ENCODE measurements around the gene VPS8.

Gene VPS8

DNA sequence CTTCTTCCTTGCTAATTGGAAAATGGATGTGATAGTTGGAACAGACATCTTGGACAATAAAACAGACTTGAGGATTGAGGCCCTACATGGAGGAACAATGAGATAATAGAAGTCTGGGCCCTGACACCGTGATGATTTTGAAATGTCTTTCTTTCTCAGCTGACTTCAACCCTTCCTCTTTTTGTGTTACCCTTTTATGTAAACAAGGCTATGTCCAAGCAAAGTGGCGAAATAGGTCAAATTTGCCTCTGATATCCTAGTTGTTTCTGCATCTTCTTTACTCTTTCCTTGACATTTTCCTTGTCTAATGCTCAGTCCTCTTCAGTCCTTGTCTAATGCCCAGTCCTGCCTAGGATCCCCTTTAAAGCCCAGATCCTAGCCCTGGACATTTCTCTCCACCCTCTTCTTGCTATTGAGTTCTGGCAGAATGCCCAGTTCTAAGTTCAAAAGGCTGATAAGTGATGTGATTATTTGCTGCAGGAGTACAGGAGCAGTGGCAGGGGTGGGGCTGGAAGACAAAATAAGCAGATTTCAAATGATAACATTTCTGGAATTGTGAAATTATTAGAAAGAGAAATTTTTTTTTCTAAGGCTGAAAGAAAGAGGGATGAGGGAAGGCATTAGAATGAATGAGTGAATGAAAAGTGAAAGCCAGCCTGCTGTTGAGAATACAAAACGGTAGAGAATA, 6.5 kb upstream of the VPS8 start:
- no peaks in the 10 kb centered on the region for H3K9me3 ChIP-seq (ENCODE audit: control insufficient read depth in 1 of 2, low read length in 2 of 2)
- no peak overlapping the region for H3K27ac ChIP-seq (ENCODE audit: low read length)
- H3K4me1 ChIP-seq (ENCODE audit: control insufficient read depth in 1 of 2, insufficient read depth in 2 of 2, low read length in 2 of 2): peaks cover 6 to 9% of the 10 kb centered on the region in 2 donors
- no peaks in the 10 kb centered on the region for H3K36me3 ChIP-seq (ENCODE audit: control insufficient read depth in 1 of 2, insufficient read depth in 2 of 2, low read length in 2 of 2)
- no peaks in the 10 kb centered on the region for H3K27me3 ChIP-seq (ENCODE audit: low read depth, low read length)
- H3K4me3 ChIP-seq (ENCODE audit: low read depth in 1 of 2, low read length in 2 of 2): no peak overlapping the region

DNA sequence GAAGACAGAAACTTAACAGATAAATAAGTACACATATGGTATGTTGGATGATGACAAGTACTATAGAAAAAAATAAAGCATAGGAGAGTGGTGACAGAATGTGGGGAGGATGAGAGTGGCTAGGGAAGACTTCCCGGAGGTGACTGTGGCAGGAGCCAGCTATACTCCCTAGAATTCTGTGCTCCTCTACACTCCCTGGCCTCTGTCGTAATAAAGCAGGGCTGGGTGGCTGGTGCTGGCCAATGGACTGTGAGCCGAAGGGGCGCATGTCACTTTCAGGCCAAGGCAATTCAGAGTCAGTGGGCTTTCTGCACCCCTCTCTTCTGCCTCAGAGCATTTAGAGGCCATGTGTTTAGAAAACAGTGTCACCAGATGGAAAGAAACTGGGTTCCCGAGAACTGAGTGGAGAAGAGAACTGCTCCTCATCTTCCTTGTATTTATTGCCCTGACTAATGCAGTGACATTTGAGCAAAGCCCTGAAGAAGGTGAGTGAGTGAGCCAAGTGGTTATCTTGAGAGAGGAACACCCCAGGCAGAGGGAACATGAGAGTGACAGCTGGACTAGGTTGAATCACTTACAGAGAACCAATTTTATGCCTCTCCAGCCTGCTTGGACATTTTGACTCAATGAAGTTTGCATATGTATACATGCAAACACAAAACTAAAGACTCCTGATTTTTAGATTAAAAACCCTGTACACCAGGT, 5.2 kb upstream of the VPS8 start:
- H3K36me3 ChIP-seq (ENCODE audit: control insufficient read depth in 1 of 2, insufficient read depth in 2 of 2, low read length in 2 of 2): no peaks in the 10 kb centered on the region
- no peaks in the 10 kb centered on the region for H3K27me3 ChIP-seq (ENCODE audit: low read depth, low read length)
- H3K9me3 ChIP-seq (ENCODE audit: control insufficient read depth in 1 of 2, low read length in 2 of 2): no peaks in the 10 kb centered on the region
- peaks cover 6 to 13% of the 10 kb centered on the region in 2 donors for H3K4me1 ChIP-seq (ENCODE audit: control insufficient read depth in 1 of 2, insufficient read depth in 2 of 2, low read length in 2 of 2)
- H3K27ac ChIP-seq (ENCODE audit: low read length): no peak overlapping the region
- no peak overlapping the region for H3K4me3 ChIP-seq (ENCODE audit: low read depth in 1 of 2, low read length in 2 of 2)

DNA sequence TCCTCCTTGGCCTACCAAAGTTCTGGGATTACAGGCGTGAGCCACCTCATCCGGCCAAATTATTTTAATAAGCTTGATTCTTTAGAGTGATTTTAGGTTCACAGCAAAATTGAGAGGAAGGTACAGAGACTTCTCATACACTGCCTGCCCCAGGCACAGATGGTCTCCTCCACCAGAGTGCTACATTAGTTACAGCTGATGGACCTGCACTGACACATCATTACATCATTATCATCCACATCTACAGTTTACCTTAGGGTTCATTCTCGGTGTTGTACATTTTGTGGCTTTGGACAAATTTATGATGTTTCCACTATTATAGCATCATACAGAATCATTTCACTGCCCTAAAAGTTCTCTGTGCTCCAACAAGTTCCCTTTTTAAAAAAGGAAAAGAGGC, 4.4 kb upstream of the VPS8 start:
- no peaks in the 10 kb centered on the region for H3K9me3 ChIP-seq (ENCODE audit: control insufficient read depth in 1 of 2, low read length in 2 of 2)
- no peaks in the 10 kb centered on the region for H3K27me3 ChIP-seq (ENCODE audit: low read depth, low read length)
- H3K4me3 ChIP-seq (ENCODE audit: low read depth in 1 of 2, low read length in 2 of 2): no peak overlapping the region
- no peaks in the 10 kb centered on the region for H3K36me3 ChIP-seq (ENCODE audit: control insufficient read depth in 1 of 2, insufficient read depth in 2 of 2, low read length in 2 of 2)
- H3K27ac ChIP-seq (ENCODE audit: low read length): no peak overlapping the region
- peaks cover 6 to 16% of the 10 kb centered on the region in 2 donors for H3K4me1 ChIP-seq (ENCODE audit: control insufficient read depth in 1 of 2, insufficient read depth in 2 of 2, low read length in 2 of 2)

- no peaks in the 10 kb centered on the region for H3K9me3 ChIP-seq (ENCODE audit: control insufficient read depth in 1 of 2, low read length in 2 of 2)
- H3K27ac ChIP-seq (ENCODE audit: low read length): no peak overlapping the region
- no peaks in the 10 kb centered on the region for H3K36me3 ChIP-seq (ENCODE audit: control insufficient read depth in 1 of 2, insufficient read depth in 2 of 2, low read length in 2 of 2)
- H3K27me3 ChIP-seq (ENCODE audit: low read depth, low read length): no peaks in the 10 kb centered on the region
- H3K4me3 ChIP-seq (ENCODE audit: low read depth in 1 of 2, low read length in 2 of 2): no peak overlapping the region
- H3K4me1 ChIP-seq (ENCODE audit: control insufficient read depth in 1 of 2, insufficient read depth in 2 of 2, low read length in 2 of 2): peaks cover 10 to 21% of the 10 kb centered on the region in 2 donors
Measured at GRCh38 chr3:184808021-184808420, 3.9 kb upstream of the VPS8 start.

- no peaks in the 10 kb centered on the region for H3K9me3 ChIP-seq (ENCODE audit: control insufficient read depth in 1 of 2, low read length in 2 of 2)
- H3K27ac ChIP-seq (ENCODE audit: low read length): no peak overlapping the region
- peaks cover 13 to 36% of the 10 kb centered on the region in 2 donors for H3K4me1 ChIP-seq (ENCODE audit: control insufficient read depth in 1 of 2, insufficient read depth in 2 of 2, low read length in 2 of 2)
- H3K27me3 ChIP-seq (ENCODE audit: low read depth, low read length): no peaks in the 10 kb centered on the region
- H3K4me3 ChIP-seq (ENCODE audit: low read depth in 1 of 2, low read length in 2 of 2): no peak overlapping the region
- no peaks in the 10 kb centered on the region for H3K36me3 ChIP-seq (ENCODE audit: control insufficient read depth in 1 of 2, insufficient read depth in 2 of 2, low read length in 2 of 2)
Measured at GRCh38 chr3:184810146-184810545, 1.8 kb upstream of the VPS8 start.

DNA sequence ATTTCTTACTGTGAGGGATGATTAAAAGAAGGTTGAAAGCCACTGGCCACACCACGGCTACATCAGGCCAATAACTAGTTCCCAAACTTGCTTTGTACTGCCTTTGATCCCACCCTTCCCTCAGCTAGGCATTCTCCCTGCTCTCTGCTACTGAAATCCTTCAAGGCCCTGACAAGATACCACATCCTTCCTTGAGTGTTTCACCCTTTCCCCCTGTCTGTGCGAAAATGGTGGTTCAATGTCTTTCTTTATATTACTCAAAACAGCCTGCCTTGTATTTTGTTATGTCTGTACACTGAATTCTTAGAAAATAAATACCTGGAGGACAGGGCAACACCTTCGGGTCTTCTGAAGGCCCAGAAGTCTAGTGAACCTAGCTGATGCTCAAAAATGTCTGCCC, 932 bp upstream of the VPS8 start:
- H3K27ac ChIP-seq (ENCODE audit: low read length): no peak overlapping the region

GRCh38 chr3:184811663-184811998, 335 bp upstream of the VPS8 start:
- peak overlapping the region; percentile 91 to 95 for H3K4me3 ChIP-seq (ENCODE audit: low read depth in 1 of 2, low read length in 2 of 2)
- H3K36me3 ChIP-seq (ENCODE audit: control insufficient read depth in 1 of 2, insufficient read depth in 2 of 2, low read length in 2 of 2): no peaks in the 10 kb centered on the region
- H3K27ac ChIP-seq (ENCODE audit: low read length): no peak overlapping the region
- peaks cover 7 to 27% of the 10 kb centered on the region in 2 donors for H3K4me1 ChIP-seq (ENCODE audit: control insufficient read depth in 1 of 2, insufficient read depth in 2 of 2, low read length in 2 of 2)
- no peaks in the 10 kb centered on the region for H3K27me3 ChIP-seq (ENCODE audit: low read depth, low read length)
- H3K9me3 ChIP-seq (ENCODE audit: control insufficient read depth in 1 of 2, low read length in 2 of 2): no peaks in the 10 kb centered on the region

More for the DNA sequence above, 932 bp upstream of the VPS8 start:
- Histone ChIP-seq H3K4me3 (ENCODE audit: low read depth in 1 of 2, low read length in 2 of 2) (no peak overlapping the region), H3K36me3 (ENCODE audit: control insufficient read depth in 1 of 2, insufficient read depth in 2 of 2, low read length in 2 of 2) (no peaks in the 10 kb centered on the region), H3K9me3 (ENCODE audit: control insufficient read depth in 1 of 2, low read length in 2 of 2) (no peaks in the 10 kb centered on the region), H3K4me1 (ENCODE audit: control insufficient read depth in 1 of 2, insufficient read depth in 2 of 2, low read length in 2 of 2) (peaks cover 9 to 29% of the 10 kb centered on the region in 2 donors), H3K27me3 (ENCODE audit: low read depth, low read length) (no peaks in the 10 kb centered on the region)

DNA sequence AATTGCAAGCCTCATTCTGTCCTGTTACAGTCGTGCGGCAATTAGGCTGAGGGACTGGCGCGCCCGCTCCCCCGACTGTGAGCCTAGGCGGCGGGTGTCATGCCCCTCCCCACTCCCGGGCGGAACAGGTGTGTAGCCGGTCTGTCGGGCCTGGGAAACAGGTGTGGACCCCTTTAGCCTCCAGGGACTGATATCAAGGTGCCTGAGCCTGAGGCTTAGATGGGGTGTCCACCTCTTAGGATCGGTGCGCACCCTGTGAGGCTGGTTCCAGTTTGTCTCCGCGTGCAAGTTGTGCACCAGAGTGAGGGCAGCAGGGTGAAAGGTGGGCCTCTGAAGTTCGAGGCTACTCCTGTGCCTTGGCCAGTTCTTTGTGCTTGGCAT, 686 bp downstream of the VPS8 start:
- H3K9me3 ChIP-seq (ENCODE audit: control insufficient read depth in 1 of 2, low read length in 2 of 2): no peaks in the 10 kb centered on the region
- H3K27me3 ChIP-seq (ENCODE audit: low read depth, low read length): no peaks in the 10 kb centered on the region
- no peaks in the 10 kb centered on the region for H3K36me3 ChIP-seq (ENCODE audit: control insufficient read depth in 1 of 2, insufficient read depth in 2 of 2, low read length in 2 of 2)
- peak overlapping the region; percentile 91 to 95 for H3K4me3 ChIP-seq (ENCODE audit: low read depth in 1 of 2, low read length in 2 of 2)
- H3K4me1 ChIP-seq (ENCODE audit: control insufficient read depth in 1 of 2, insufficient read depth in 2 of 2, low read length in 2 of 2): peaks cover 7 to 27% of the 10 kb centered on the region in 2 donors
- H3K27ac ChIP-seq (ENCODE audit: low read length): peak overlapping the region; percentile 73

DNA sequence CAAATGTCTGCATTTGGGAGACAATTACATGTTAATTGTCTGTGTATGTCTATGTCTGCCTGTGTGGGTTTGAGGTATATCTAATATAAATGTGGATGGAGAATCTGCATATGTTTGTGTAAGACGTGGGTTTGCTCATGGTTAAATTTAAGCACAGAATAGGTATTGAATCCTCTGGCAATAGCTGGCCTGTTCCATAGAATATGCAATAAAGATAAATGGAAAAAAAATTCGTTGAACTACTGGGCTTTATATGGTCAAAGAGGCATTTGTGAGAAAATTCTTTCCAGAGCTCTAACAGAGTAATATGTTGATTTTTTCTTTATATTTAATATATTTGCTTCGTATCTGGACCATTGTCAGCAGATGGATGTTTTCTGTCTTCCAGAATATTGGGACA, 1.4 kb downstream of the VPS8 start:
- Histone ChIP-seq H3K36me3 (ENCODE audit: control insufficient read depth in 1 of 2, insufficient read depth in 2 of 2, low read length in 2 of 2) (no peaks in the 10 kb centered on the region), H3K27ac (ENCODE audit: low read length) (no peak overlapping the region), H3K4me1 (ENCODE audit: control insufficient read depth in 1 of 2, insufficient read depth in 2 of 2, low read length in 2 of 2) (peaks cover 7 to 27% of the 10 kb centered on the region in 2 donors), H3K4me3 (ENCODE audit: low read depth in 1 of 2, low read length in 2 of 2) (peak overlapping the region; percentile 91 to 95), H3K9me3 (ENCODE audit: control insufficient read depth in 1 of 2, low read length in 2 of 2) (no peaks in the 10 kb centered on the region), H3K27me3 (ENCODE audit: low read depth, low read length) (no peaks in the 10 kb centered on the region)

DNA sequence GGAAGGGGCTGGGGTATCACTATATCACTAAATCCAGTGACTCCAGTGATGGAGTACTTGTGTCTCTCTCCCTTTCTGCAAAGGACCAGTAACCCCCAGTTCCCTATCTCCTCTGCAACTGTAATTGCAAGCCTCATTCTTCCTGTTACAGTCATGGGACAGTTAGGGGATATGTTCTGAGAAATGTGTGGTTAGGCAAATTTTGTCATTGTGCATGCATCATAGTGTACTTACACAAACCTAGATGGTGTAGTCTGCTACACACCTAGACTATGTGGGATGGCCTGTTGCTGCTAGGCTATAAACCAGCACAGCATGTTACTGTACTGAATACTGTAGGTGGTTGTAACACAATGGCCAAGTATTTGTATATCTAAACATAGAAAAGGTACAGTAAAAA, 2.2 kb downstream of the VPS8 start:
- no peaks in the 10 kb centered on the region for H3K27me3 ChIP-seq (ENCODE audit: low read depth, low read length)
- no peaks in the 10 kb centered on the region for H3K9me3 ChIP-seq (ENCODE audit: control insufficient read depth in 1 of 2, low read length in 2 of 2)
- no peak overlapping the region for H3K27ac ChIP-seq (ENCODE audit: low read length)
- H3K4me1 ChIP-seq (ENCODE audit: control insufficient read depth in 1 of 2, insufficient read depth in 2 of 2, low read length in 2 of 2): peaks cover 7 to 27% of the 10 kb centered on the region in 2 donors
- no peaks in the 10 kb centered on the region for H3K36me3 ChIP-seq (ENCODE audit: control insufficient read depth in 1 of 2, insufficient read depth in 2 of 2, low read length in 2 of 2)
- no peak overlapping the region for H3K4me3 ChIP-seq (ENCODE audit: low read depth in 1 of 2, low read length in 2 of 2)

- Histone ChIP-seq H3K4me1 (ENCODE audit: control insufficient read depth in 1 of 2, insufficient read depth in 2 of 2, low read length in 2 of 2) (peaks cover 7 to 27% of the 10 kb centered on the region in 2 donors), H3K9me3 (ENCODE audit: control insufficient read depth in 1 of 2, low read length in 2 of 2) (no peaks in the 10 kb centered on the region), H3K36me3 (ENCODE audit: control insufficient read depth in 1 of 2, insufficient read depth in 2 of 2, low read length in 2 of 2) (no peaks in the 10 kb centered on the region), H3K27me3 (ENCODE audit: low read depth, low read length) (no peaks in the 10 kb centered on the region), H3K4me3 (ENCODE audit: low read depth in 1 of 2, low read length in 2 of 2) (no peak overlapping the region), H3K27ac (ENCODE audit: low read length) (no peak overlapping the region)
Measured at GRCh38 chr3:184815046-184815930, 3.3 kb downstream of the VPS8 start.

All from muscle layer of duodenum (tissue), 2 donors.